GM18499 (cell line): ENCODE measurements around the gene CEP295NL.
"Not testable (repeated sequence)": the region's sequence is repeated elsewhere in the genome, so short reads cannot be mapped to it uniquely, and the experiment has no call there.

ENCODE experiments used
- ATAC-seq: cut with Tn5 transposase; IDR thresholded peaks from one replicate; pipeline ENCODE4 v1.9.1; 2021; ENCODE audit warnings: moderate number of reproducible peaks; ENCODE audit not compliant: insufficient read depth, unreplicated experiment

CEP295NL gene

GRCh38 chr17:78933025-78933958 lies 30.3 kb upstream of the CEP295NL start:
- no peak for ATAC-seq

DNA sequence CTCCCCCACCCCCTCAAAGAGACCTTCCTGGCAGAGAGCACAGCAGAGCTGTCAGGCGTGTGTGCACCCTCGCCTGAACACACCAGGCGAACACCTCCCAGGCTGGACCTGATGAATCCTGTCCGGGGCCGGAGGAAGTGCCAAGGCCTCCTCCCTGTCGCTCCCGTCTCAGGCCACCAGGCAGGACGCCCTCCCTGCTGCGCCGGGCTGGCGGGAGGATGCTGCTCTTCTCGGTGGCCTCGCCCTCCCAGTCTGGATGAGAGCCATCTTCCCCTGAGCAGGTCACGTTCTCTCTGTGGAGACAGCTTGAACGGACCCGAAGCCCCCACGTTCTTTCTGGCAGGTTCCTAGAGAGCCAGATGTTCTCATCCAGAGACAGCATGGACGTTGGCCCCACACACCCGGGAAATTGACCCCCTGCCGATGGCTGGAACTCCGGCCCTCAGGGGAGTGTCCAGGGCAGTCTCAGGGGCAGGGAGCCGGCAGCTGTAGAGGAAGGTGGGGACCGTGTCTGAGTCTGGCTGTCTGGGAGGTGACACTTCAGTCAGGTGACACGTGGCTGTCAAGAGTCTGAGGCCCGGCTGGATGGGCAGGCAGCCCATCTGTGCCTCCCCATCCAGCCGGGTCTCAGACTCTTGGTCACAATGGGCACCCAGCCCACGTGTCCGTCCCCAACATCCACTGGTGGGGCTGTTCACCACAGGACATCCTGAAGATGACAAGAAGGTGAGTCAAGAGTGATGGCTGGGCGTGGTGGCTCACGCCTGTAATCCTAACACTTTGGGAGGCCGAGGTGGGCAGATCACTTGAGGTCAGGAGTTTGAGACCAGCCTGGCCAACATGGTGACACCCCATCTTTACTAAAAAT lies 27.1 kb upstream of the CEP295NL start:
- ATAC-seq: no peak

DNA sequence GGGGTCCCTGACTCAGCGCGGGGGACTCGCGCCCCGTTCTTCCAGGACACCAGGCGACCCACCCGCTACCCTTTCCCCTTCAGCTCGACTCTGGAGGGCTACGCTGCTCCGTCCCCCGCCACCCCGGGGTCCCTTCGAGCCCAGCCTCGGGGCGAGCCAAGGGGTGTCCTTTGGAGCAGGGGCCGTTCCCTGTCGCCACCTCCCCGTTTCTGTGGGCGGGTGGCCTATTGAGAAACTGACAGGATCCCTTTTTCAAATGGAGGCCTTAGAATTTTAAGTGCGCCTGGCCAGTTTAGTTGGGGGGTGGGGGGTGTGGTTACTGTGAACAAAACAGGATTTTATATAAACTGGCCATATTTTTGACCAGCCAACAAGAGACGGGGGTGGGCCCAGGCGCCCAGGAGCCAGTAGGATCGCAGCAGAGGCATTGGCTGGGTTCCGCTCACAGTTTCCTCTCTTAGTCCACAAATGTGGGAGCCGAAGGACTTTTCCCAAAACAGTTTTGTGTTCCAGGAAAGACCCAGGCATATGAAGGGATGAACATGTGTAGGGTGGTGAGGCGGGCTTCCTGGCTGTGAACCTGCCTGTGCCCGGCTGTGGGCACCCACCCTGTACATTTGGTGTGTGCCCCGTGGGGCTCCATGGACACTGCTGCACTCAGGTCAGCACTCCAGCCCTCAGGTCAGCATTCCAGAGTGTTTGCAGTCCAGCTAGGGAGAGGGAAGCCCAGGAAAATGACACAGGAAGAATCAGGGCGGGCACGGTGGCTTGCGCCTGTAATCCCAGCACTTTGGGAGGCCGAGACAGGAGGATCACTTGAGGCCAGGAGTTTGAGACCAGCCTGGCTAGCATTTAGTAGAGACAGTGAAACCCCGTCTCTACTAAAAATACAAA lies 22.9 kb upstream of the CEP295NL start:
- ATAC-seq: no peak

- no peak for ATAC-seq
These were observed 22.2 kb upstream of the CEP295NL start, which contains the start of gene TIMP2 for GRCh38 chr17:78925234-78925633. TSS of gene TIMP2 (minus strand) at chr17:78925387. CDS start at chr17:78925088, 299 bp downstream.

DNA sequence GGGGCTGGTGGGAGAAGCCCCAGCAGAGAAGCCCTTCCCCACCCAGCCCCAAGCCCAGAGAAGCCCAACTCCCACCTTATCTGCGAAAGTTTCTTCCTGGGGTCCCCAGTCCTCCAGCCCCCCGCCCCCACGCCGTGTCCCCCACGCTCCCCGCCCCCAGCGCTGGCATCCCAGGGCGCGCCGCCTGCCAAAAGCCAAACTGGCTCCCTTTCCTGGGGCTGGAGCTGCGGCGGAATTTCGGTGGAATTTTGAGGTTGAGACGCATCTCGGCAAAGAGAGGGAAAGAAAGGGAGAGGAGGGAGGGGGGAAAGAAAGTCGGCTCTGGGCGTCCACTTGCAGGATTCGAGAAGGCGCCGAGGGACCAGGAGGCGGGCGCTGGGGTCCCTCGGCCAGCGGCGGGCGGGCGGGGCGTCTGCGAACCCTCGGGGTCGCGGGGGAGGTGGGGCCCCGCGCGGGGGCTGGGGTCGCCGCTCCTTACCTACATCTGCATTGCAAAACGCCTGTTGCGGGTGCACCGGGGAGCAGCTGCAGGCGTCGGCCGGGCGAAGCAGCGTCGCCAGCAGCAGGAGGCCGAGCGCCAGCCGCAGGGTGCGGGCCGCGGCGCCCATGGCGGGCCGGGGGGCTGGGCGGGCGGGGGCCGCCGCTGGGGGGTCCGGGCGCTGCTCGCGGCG lies 21.6 kb upstream of the CEP295NL start:
- ATAC-seq: no peak

DNA sequence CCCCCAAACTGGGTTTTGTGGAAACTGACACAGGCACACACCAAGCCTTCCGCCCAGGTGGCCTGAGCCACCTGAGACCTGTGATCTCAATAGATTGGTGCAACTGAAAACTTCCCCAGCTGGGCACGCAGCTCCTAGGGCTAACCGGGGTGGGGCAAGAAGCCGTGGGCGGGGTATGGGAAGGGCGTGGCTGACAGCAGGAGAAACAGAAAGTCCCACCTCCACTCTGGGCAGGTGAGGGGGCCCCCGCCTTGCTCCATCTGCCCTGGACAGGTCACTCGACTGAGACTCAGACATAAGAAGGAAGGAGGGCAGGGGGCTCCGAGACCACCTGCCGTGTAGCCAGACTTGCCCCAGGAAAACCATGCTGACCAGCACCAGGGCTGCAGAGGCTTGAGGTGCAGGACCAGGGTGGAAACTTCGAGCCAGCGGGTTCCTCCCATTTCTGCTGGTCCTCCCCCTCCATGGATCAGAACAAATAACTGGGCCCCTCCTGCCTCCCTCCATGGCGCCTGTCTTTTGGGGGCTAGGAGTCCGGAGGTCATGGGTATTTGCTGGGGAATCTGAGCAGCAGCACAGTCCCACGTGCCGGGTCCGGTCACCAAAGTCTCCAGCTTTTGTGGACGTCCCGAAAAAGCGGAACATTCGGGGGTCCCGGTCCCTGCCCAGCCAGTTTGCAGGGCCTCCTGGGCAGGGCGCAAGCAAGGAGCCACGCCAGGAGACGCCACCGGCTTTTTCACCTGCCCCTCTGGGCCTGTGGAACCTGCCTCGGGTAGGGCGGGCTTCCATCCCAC lies 20.9 kb upstream of the CEP295NL start:
- ATAC-seq: no peak

DNA sequence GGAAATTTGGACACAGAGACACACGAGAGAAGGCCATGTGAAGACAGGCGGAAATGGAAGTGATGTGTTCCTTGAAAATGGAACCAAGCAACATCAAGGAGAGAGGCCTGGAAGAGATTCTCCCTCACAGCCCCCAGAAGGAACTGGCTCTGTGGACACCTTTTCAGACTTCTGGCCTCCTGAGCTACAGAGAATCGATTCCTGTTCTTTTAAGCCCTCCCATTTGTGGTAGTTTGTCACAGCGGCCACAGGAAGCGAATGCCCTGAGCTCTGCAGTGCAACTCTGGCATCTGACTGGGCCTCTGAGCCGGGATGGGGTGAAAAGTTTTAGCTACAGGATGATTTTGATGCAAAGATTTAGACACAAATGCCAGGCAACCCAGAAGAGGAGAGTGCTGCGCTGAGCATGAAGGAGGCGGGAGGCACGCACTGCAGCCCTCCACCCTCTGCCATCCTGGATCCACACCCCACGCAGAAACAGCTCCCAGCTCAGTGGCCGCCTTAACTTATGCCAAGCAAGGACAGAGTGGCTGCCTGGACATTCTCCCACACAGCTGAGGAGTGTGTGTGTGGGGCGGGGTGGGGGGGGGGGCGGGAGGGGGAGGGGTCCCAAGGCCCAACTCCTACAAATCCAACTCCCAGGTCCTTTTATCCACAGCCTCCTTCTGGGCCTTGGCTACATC lies 20.0 kb upstream of the CEP295NL start:
- ATAC-seq: no peak

DNA sequence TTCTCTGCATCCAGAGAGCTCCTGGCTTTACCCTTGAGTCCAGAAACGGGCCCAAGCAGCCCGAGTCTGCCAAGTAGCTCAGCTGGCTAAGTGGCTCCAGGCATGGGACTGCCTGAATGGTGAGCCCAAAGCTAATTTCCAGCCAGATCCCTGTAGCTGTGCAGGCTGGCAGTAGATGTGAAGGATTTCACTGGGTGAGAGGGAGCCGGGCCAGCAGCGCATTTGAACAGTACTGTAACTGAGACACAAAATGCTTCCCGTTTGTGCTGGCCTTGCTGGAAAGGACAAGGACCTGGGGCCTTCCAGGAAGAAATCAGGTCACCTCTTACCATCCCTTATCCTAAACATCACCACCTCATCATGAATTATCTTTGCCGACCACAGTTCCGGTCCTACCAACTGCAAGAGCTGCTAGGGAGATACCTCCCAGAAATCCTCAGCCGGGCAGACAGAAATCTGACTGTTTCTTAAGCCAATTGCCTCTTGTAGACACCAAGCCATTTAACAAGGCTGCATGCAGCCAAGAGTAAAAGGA lies 18.5 kb upstream of the CEP295NL start:
- no peak for ATAC-seq

DNA sequence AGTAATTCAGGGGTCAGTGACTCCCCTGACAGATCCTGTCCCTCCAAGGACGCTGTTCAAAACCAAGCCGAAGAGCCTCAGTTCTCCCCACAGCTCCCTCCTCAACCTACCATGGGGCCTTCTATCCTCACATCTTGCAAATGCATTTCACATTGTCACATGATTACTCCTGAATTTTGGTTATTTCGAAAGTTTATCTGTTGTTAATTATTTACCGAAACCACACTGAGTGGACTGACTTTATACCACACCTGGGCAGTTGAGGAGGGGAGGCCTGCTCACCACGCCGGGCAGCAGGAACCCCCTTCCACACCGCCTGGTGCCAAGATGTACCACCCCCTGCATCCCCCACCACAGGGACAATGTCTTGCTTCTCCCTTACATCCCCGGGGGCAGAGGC lies 17.5 kb upstream of the CEP295NL start:
- no peak for ATAC-seq

GRCh38 chr17:78919861-78920450 lies 17.0 kb upstream of the CEP295NL start:
- no peak for ATAC-seq

DNA sequence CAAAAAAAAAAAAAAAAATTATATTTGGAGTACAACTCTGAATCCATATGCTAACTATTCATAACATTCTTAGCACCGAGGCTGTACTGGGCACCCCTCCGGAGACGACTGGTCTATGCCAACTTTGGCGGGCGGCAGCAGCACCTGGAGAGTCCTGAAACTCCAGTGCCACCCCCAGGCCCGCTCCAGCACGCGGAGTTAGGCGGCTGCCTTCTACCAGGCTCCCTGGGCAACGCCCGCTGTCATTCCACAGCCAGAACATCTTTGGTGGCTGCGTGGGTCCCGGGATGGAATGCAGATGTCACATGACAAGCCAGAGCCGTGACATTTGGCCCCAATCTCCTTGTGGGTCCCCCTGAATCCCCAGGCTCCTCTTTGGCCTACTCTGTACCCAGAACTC lies 16.0 kb upstream of the CEP295NL start:
- ATAC-seq: no peak

DNA sequence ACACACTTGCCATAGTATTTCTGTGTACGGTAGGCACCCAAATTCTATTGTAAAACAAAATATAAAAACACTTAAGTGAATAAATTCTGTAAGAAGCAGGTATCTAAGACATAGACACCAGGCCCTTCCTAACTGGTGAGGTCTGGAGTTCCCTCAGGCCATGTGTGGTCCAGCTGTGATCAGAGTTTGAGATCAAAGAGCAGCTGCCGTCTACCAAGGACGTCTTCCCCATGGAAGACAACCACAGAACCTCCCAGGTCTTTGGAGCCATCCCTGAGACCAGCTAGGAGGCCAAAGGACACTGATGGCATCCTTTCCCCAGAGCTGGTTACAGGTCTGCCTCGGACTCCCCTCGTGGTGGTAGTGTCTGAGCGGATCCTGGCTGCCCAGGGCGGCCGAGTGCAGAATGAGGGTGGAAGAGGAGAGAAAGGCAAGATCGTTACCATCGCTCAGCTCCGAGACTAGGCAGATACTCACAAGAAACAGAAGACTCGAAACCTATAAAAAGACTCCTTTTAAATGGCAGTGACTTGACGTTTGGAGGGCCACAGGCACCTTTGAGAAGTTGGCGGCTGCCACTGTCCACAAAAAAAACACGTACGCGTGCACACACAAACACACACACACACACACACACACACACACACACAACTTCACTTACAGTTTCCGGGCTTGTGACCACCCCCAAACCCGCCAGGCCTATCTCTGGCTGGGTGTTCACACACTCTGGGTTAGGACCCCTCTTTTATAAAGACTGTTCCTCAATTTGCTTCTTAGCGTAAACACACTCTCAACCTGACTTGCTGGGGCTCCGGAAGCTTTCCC lies 14.7 kb upstream of the CEP295NL start:
- ATAC-seq: no peak

DNA sequence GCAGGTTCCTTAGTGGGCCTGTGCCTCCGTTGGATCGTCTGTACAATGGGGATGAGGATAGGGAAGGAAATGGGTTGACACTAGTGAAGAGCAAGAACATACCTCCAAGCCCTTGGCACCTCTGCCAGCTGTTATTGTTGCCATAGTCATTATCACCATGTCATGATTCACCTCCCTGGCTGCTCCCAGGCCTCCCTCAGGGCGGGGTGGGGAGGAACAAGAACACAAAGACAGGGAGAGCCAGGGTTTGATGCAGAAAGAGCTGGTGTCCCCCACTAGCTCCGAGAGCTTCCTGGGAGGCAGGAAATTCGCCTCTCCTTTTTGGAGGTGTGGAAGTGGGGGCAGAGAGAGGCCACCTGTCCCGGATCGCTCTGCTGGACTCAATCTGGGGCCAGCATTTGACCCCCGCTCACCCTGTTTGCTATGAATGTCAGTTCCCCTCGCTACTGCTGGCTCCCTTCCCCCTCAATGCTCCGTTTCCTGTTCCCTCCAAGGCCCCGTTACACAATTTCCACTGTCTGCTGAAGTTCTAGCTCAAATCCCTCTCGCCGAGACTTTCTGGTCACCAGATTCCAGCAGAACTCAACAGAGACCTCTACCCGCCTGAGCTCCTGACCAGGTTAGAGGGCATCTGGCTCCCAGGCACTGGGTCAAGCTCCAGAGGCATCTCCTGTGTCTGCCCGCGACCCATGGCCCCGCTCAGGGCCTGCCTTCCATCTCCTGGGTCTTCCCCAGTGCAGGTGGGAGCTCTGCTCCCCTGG lies 13.1 kb upstream of the CEP295NL start:
- no peak for ATAC-seq

- ATAC-seq: no peak
These were observed 10.1 kb upstream of the CEP295NL start for GRCh38 chr17:78913115-78913514.

DNA sequence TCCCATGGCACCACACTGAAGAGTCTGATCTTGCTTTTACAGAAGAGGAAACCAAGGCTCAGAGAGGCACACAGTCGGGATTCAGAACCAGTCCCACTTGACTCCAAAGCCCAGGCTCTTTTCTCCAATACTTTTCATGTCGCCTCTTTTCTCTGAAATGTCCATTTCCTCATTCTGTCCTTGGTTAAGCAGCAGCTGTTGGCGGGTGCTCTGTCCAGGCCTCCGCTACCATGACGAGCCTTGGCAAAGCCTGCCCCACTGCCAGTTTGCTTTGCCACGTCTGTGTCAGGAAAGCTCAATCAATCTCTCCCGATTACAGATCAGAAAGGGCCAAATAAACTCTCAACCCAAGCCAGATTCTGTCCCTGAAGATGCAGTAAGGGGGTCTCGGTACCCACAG lies 9.1 kb upstream of the CEP295NL start:
- ATAC-seq: no peak

DNA sequence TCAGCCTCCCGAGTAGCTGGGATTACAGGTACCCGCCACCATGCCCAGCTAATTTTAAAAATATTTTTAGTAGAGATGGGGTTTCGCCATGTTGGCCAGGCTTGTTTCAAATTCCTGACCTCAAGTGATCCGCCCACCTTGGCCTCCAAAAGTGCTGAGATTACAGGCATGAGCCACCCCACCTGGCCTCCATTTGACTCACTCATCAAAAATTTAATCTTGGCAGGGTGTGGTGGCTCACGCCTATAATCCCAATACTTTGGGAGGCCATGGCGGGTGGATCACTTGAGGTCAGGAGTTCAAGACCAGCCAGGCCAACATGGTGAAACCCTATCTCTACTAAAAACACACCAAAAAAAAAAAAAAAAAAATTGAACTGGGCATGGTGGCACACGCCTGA lies 8.5 kb upstream of the CEP295NL start:
- not testable (repeated sequence) for ATAC-seq
